ENCODE measurements around the gene TSPYL4.

DNA sequence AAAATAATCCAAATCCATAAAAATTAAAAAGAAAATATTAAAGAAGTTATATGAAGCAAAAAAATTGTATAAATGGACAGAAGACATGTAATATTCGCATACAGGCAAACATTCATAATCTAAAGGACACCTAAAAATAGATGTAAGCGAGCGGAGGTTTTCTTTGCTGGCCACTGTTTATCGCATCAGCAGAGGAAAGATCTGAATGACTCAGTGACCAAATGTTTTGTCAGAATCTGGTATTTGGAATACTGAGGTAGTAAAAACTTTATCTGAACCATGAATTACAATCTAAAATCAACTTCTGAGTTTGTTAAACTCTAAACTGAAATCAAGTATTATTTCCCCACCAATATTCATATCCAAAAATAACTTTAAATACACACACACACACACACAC is 7.8 kb downstream of the TSPYL4 start:
- TF ChIP-seq, protein P1, sequence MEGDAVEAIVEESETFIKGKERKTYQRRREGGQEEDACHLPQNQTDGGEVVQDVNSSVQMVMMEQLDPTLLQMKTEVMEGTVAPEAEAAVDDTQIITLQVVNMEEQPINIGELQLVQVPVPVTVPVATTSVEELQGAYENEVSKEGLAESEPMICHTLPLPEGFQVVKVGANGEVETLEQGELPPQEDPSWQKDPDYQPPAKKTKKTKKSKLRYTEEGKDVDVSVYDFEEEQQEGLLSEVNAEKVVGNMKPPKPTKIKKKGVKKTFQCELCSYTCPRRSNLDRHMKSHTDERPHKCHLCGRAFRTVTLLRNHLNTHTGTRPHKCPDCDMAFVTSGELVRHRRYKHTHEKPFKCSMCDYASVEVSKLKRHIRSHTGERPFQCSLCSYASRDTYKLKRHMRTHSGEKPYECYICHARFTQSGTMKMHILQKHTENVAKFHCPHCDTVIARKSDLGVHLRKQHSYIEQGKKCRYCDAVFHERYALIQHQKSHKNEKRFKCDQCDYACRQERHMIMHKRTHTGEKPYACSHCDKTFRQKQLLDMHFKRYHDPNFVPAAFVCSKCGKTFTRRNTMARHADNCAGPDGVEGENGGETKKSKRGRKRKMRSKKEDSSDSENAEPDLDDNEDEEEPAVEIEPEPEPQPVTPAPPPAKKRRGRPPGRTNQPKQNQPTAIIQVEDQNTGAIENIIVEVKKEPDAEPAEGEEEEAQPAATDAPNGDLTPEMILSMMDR (conservative IDR thresholded peaks at IDR 0.05) = no peak
- no peak for TF ChIP-seq ZFX (IDR thresholded peaks at IDR 0.05)
